GM18858 (cell line): ENCODE measurements around the gene DAG1.

Experiments used
- ATAC-seq: cut with Tn5 transposase; IDR thresholded peaks from one replicate; pipeline ENCODE4 v1.9.1; 2021; ENCODE audit not compliant: unreplicated experiment

DAG1 gene

GRCh38 chr3:49512781-49513355 lies 42.8 kb downstream of the DAG1 start:
- no peak for ATAC-seq

DNA sequence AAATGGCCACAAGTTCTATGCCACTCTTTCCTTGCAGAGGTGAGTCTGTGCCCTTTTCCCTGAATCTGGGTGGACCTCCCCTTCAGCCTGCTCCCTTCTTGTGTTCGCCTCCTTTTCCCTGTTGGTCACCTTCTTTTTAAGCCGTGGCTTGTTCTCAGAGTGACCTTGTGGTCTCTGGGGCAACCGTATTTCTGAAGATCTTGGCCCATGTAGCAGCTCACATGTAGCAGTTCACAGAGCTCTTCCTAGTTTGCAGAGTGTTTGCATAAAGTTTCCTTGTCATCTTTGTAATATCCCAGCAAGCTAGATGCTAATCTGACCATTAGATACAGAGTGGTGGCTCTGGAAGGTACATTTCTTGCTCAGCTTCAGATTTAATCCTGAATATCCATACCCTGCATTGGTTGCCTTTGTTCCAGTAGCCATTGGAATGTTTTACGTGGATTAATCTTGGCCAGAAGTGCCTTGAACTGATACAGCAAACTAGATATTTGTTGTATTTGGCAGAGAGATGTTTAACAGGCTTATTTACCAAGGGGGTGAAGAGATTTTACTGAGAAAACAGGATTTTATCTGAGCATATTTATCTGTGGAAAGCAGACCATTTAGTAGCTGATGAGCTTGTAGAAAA lies 43.5 kb downstream of the DAG1 start:
- no peak for ATAC-seq

GRCh38 chr3:49518016-49518415 lies 47.9 kb downstream of the DAG1 start:
- no peak for ATAC-seq

GRCh38 chr3:49518441-49518840 lies 48.4 kb downstream of the DAG1 start:
- ATAC-seq: no peak

DNA sequence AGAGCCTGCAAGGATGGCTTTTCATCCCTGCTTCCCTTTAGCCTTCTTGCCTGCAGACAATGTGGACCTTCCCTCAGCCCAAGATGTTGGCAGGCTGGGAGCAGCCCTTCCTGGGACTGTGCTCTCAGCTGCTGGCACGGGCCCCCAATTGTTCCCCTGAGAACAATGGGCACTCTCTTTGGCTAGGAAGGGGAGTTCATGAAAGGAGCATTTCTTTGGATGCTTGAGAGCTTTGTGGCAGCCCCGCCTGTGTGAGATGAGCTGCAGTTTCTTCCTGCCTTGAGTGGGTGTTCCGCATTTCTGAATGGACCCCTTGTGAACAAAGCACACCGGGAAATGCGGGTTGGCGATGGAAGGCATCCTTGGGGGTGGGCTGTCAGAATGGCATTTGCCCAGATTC lies 49.2 kb downstream of the DAG1 start:
- ATAC-seq: no peak

- no peak for ATAC-seq
Measured at GRCh38 chr3:49519916-49520385, 49.9 kb downstream of the DAG1 start.

DNA sequence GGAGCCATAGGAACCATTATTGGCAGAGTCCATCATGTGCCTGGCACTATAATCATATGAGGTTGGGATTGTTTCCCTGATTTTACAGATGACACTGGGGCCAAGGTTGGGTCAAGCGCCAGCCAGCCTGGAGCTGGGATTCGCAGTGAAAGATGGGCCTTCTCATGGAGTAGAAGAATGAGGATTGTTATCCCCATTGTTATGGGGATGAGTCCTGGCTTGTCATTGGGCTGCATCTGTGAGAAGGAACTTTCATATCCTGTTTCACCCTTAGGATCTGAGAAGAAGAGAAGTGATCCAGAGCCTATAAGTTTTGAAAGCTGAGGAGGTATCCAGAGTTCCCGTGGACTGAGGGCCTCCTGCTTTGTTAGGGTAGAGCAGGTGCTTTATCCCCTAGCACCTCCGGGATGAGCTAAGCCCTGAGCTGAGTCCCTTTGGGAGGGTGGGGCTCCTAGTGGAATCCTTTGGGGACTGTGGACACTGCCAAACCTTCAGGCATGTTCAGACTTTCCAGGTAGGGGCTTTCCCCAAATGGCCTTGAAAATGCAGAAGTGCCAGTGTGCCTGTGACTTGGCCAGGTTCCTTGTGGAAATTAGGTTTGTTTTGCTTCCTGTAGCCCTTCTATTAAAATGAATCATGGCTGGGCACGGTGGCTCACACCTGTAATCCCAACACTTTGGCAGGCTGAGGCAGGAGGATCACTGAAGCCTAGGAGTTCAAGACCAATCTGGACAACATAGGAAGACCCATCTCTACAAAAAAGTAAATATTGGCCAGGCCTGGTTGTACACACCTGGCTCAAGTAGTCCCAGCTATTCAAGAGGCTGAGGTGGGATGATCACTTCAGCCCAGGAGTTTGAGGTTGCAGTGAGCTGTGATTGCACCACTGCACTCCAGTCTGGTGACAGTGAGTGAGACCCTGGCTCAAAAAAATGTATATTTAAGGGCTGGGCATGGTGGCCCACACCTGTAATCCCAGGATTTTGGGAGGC lies 54.0 kb downstream of the DAG1 start:
- ATAC-seq: no peak

DNA sequence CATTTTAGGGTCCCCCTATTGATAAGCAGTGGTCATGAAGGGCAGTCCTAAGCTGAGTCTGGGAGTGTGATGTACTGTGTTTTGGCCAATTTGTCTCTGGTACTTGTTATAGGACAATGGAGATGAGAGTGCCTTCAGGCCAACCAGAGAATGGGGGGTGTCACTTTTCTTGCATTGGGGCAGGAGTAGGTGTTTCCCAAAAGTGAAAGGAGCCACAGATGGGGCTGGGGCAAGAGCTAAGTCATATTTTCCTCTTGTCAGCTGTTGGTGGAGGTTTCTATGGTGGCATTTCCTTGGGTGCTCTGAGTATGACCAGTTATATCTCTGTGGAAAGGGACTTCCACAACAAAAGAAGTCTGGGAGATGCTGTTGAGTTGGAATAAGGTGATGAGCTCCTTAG lies 59.5 kb downstream of the DAG1 start:
- no peak for ATAC-seq

DNA sequence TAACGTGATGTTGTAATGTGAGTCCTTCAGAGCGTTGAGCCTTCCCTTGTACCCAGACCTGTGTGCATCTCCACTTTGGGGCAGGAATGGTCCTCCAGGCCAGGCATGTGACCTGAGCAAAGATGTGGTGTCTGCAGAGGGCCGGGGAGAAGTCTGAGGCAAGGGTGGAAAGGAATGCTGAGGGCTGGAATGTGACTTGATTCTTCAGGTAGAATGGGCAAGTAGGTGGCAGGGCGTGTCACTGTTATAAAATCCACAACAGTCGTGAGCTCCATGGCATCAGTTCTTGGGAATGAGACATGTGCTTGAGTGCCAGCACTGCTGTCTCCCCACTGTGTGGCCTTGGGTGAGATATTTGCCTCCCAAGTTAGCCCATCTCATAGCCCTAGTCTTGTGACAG lies 60.2 kb downstream of the DAG1 start:
- no peak for ATAC-seq

DNA sequence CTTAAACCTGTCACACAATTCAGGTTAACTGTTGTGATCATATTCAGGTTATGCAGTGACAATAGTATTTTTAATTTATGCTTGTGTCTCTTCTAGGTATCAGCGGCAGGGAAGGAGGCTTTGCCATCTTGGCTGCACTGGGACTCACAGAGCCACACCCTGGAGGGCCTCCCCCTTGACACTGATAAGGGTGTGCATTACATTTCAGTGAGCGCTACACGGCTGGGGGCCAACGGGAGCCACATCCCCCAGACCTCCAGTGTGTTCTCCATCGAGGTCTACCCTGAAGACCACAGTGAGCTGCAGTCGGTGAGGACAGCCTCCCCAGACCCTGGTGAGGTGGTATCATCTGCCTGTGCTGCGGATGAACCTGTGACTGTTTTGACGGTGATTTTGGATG lies 60.6 kb downstream of the DAG1 start:
- ATAC-seq: no peak

- no peak for ATAC-seq
Measured at GRCh38 chr3:49531218-49531617, 61.2 kb downstream of the DAG1 start.

- no peak for ATAC-seq
Measured at GRCh38 chr3:49531715-49532114, 61.6 kb downstream of the DAG1 start.

GRCh38 chr3:49533031-49533430 lies 63.0 kb downstream of the DAG1 start:
- ATAC-seq: no peak

DNA sequence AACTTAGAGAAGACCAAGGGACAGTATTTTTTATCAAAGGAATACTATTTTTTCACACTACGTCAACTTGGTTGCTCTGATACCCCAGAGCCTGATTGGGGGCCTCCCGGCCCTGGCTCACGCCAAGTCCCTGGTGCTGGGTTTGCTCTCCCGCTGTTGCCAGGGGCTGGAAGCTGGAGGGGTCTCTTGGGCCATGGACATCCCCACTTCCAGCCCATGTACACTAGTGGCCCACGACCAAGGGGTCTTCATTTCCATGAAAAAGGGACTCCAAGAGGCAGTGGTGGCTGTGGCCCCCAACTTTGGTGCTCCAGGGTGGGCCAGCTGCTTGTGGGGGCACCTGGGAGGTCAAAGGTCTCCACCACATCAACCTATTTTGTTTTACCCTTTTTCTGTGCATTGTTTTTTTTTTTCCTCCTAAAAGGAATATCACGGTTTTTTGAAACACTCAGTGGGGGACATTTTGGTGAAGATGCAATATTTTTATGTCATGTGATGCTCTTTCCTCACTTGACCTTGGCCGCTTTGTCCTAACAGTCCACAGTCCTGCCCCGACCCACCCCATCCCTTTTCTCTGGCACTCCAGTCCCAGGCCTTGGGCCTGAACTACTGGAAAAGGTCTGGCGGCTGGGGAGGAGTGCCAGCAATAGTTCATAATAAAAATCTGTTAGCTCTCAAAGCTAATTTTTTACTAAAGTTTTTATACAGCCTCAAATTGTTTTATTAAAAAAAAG lies 63.9 kb downstream of the DAG1 start:
- no peak for ATAC-seq

DNA sequence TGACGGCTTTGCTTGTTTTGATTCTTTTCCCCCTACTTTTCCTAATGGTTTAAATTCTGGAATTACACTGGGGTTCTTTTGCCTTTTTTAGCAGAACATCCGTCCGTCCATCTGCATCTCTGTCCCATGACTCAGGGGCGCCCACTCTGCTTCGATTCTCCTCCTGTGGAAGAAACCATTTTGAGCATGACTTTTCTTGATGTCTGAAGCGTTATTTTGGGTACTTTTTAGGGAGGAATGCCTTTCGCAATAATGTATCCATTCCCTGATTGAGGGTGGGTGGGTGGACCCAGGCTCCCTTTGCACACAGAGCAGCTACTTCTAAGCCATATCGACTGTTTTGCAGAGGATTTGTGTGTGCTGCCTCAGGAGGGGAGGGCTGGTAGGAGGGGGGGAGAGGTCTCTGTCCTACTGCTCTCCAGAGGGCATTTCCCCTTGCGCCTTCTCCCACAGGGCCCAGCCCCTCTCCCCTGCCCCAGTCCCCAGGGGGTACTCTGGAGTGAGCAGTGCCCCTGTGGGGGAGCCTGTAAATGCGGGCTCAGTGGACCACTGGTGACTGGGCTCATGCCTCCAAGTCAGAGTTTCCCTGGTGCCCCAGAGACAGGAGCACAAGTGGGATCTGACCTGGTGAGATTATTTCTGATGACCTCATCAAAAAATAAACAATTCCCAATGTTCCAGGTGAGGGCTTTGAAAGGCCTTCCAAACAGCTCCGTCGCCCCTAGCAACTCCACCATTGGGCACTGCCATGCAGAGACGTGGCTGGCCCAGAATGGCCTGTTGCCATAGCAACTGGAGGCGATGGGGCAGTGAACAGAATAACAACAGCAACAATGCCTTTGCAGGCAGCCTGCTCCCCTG lies 64.7 kb downstream of the DAG1 start:
- ATAC-seq: no peak

DNA sequence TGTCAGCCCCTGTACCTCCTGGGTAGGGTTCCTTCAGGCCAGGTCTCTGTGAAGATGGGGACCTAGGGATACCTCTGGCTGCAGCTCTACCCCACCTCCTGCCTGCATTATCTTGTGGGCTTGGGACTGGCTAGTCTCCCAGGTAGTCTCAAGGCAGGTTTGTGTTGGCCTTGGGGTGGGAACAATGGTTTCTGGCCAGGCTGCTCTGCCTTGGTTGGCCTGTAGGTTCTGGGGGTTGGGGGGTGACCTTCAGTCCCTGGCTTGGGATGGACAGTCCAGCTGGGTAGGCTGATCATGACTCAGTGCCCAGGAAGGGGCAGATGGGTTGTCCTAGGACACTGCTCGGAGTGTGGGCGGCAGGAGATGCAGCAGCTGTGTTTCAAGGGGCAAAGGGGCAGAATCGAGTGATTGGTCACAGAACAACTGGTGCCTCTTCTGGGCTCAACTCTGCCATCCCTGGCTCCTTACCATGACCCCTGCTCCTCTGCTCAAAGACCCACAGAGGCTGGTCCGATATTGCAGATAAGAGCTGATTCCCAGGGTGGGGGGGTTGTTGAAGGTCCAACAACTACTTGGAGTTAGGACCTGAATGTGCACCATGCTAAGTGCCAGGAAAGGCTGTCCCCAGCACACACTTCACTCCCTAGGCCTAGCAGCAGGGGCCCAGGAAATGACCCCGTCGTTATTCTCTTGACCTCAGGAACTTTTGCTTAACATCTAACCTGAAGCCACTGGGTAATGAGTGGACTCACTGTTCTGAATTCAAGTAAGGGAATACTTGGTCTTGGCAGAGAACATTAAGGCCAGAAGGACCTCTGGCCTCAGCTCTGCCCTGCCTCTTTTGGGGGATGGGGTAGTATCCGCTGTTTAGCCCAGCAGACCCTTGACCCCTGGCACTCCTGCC lies 66.2 kb downstream of the DAG1 start:
- no peak for ATAC-seq

DNA sequence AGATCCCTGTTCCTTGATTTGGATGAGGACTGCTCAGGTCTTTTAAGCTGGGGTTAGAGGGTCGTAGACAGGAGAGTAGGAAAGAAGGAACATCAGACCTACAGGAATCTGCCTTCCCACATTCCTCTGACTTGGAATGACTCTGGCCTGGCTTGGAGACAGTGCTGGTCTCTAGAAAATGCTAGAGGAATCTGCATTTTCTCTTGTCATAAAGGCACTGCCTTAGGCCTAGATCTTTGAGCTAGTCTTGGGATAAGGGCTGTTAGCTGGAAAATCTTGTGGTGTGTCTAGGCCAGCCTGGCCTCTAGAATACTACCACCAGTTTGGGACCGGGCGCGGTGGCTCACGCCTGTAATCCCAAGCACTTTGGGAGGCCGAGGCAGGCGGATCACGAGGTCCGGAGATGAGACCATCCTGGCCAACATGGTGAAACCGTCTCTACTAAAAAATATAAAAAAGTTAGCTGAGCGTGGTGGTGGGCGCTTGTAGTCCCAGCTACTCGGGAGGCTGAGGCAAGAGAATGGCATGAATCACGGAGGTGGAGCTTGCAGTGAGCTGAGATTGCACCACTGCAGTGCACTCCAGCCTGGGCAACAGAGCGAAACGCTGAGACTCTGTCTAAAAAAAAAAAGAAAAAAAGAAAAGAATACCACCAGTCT lies 66.9 kb downstream of the DAG1 start:
- ATAC-seq: no peak

DNA sequence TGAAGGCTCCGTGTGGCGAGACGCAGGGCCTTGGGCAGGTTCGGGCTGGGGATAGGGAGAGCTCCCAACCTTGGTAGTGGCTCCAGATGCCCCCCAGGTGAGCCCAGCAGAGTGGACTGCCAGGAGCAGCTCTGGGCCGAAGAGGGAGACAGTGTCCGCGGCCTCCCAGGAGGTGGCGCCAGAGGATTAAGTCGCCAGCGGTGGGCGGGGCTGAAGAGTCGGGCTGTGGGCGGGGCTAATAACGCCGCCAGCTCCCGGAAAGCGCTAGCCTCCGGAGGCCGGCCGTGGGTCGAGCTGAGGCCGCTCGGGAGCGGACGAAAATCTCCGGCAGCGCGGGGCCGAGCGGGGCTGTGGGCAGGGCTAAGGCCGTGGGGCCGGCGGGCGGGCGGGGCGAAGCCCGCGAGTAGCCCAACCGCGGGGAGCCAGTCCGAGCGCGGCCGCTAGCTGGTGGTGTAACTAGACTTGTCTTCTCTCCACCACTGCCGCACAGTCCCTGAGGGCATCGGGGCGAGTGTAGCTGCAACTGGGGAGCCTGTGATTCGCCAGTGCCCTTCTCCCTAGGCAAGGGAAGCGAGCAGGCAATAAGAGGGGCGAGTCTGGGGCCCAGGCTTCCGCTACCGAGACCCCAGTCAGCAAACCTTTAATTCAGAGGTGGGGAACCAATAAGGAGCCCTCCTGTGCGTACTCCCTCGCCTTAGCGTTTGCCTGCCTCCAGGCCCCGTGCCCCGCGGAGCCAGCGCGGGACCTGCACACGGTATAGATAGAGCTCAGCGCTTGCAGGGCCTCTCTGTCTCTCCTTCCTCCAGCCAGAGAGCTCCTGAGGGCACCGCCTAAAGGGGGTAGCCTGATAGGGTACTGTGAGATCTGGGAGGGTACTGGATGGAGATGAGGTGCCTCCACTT lies 69.8 kb downstream of the DAG1 start:
- peak; percentile 80 for ATAC-seq
